NOMO-1 (cell line): Measurements from ENCODE around the gene CCNB2.
"Not testable (repeated sequence)": the region's sequence is repeated elsewhere in the genome, so short reads cannot be mapped to it uniquely, and the experiment has no call there.

ENCODE experiments used
- DNase-seq, 2 experiments: peaks; one replicate each; lab custom pipeline; 2025; ENCODE audit not compliant: unreplicated experiment in 2 of 2; lab: John Stamatoyannopoulos, UW

CCNB2 gene

DNA sequence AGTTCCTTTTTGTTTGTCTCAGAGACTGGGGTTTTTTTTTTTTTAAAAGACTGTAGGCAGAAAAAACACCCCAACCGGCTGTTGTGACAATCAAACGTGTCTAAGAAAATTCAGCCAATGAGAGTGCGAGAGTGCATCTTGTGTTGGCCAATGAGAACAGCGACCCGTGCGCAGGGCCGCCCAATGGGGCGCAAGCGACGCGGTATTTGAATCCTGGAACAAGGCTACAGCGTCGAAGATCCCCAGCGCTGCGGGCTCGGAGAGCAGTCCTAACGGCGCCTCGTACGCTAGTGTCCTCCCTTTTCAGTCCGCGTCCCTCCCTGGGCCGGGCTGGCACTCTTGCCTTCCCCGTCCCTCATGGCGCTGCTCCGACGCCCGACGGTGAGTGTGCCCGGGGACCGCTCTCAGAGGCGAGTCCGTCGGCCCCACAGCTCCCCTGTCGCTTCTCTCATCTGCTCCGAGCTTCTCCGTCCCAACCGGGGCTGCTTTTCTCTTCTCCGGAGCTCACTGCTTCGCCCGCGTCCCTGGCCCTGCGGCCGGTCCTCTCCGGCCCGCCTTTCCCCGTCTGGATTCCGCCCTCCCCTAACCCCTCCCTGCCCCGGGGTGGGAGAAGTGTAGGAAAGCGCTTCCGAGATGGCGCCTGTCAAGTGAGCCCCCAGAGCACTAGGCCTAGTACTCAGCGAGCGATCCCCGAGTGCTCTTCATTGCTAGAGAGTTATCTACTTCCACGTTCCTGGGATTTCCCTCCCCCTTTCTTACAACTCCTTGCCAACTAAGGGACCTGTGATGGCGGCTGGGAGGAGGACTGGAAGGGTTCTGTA lies at the start of gene CCNB2:
CCNB2 (plus strand) TSS at position 235 of the 821 bp plus-strand sequence; CDS start at position 358, 123 bp downstream.
- DNase-seq, result peak; percentile 97 to 98

DNA sequence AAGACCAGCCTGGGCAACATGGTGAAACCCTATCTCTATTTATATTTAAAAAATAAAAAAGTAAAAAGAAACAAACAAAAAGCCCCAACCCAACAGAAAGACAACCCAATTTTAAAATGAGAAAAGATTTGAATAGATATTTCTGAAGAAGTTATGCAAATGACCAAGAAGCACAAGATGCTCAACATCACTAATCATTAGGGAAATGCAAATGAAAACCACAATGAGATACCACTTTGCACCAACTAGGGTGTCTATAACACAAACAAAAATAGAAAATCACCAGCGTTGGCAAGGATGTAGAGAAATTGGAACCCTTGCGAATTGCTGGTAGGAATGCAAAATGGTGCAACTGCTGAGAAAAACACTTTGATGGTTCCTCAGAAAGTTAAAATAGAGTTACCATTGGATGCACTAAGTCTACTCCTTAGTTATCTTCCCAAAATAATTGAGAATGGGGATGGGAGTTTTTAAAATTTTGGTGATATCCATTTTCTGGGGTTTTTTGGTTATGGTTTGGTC lies 45.8 kb upstream of the CCNB2 start:
- no peak for DNase-seq

DNA sequence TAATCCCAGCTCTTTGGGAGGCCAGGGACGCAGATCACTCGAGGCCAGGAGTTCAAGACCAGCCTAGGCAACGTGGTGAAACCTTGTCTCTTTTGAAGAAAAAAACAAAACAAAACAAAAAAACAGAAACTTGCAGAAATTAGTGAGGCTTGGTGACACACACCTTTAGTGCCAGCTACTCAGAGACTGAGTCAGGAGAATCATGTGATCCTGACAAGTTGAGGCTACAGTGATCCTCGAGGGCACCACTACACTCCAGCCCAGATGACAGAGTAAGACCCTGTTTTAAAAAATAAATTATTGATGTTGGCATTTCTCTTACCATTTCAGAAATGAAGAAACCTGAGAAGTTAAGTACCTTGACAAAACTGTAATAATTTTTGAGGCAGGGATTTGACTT lies 44.6 kb upstream of the CCNB2 start:
- DNase-seq, result no peak

DNA sequence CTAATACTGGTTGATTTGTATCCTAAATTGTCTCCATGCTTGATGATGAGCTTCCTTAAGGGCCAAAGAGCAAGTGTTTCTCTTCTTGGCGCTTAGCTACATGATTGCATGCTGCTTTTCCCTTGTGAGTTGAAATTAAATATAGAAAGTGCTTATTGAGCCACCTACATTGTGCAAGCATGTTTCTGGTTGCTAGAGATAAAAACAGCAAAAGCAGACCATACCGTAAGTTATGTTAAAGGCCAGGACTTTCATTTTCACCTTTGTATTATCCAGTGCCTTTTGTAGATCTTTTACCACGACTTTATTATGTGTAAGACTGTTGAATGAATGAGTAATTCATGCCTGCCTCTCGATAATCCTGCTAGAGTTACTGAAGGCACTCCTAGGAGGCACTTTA lies 41.9 kb upstream of the CCNB2 start:
- peak; percentile 59 to 81 for DNase-seq

DNA sequence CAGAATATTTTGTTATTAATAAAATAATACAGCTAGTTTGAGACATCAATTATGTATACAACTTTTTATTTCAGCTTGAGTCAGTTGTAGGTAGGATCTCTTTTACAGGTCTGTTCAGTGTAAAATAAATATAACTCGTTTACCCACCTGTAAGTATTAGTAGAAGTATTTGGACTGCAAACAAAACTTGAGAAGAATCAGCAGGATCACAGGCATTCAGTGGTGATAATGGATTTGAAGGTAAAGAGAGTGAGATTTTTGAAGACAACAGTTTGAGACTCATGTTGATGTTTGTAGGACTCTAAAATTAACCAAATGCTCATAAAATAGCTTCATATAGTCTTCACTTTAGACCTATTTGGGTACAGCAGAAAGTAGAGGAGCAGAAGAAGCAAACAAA lies 35.5 kb upstream of the CCNB2 start:
- no peak for DNase-seq

DNA sequence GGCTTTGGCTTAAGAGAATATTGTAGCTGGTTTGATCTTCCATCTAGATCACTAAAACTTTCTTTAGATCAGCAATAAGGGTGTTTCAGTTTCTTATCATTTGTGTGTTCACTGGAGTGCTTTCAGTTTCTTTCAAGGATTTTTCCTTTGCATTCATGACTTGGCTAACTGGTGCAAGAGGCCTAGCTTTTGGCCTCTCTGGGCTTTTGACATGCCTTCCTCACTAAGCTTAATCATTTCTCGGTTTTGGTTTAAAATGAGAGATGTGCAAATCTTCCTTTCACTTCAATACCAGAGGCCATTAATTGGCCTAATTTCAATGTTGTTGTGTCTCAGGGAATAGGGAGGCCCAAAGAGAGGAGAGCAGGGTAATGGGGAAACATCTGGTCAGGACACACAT lies 30.3 kb upstream of the CCNB2 start:
- no peak for DNase-seq

DNA sequence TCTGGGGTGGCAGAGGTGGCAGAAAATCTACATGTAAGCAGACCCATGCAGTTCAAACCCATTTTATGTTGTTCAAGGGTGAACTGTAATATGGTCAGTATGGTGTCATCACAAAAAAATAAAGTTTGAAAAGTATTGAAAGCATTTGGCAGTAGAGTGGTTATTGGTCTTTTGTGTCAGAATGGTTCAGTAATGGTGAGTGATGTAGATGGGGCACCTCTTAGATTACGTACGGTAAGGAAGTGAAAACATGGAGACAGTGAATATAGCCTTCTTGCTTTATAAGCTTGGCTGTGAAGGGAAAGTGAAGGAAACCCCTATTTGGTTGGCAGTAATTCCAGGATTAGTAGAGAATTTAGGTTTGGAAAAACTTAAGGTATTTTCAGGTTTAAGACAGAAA lies 17.2 kb upstream of the CCNB2 start:
- no peak for DNase-seq

DNA sequence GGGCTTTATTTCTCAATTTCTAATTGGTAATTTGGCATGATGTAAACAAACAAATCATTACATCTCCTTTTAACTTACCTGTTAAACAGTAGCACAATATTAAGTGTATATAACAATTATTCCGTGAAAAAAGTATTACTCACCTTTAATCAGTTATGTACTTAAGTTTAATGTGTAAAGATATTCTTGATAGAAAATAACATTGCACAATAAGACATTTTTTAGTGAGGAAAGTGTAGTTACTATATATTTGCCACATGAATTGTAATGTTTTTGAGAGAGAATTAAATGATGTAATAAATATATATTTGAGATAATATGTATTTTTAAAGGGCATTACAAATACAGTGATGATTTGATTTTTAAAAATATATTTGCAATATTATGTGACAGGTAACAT lies 10.9 kb upstream of the CCNB2 start:
- no peak for DNase-seq

DNA sequence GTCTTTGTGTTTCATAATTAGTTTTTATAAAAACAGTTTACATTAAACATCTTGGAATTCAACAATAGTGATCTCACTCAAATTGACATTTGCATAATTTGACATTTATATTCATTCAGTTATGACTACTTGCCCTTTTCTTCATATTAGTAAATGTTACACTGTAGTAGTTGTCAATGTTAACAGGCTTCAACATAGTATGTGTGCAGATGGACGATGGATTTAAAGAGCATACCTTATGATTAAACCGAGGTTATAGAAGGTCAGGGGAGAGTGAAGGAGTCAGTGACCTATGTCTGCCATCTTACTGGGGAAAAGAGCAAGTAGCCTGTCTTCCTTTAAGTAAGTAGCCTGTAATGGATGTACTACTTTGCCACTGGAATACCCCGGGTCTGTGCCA lies 8.5 kb upstream of the CCNB2 start:
- no peak for DNase-seq

DNA sequence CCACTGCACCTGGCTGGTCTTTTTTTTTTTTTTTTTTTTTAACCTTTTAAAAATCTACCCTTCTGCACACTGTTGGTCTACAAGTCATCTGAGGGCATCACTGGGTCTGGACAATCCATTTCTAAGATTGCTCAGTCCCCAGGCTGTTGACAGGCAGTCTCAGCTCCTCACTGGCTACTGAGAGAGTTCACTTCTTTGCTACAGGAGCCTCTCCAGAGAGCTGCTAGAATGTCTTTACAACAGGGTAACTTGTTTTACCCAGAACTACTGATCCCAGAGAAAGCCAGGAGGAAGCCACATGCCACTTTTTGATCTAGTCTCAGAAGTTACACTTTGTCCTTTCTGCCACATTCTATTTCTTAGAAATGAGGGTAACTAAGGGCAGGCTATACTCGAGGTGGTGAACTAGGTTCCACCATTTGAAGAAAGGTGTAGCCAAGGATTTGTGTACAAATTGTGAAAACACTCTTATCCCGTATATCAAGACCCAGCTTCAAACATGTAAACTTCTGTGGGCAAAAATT lies 5.7 kb upstream of the CCNB2 start:
- DNase-seq, result no peak

DNA sequence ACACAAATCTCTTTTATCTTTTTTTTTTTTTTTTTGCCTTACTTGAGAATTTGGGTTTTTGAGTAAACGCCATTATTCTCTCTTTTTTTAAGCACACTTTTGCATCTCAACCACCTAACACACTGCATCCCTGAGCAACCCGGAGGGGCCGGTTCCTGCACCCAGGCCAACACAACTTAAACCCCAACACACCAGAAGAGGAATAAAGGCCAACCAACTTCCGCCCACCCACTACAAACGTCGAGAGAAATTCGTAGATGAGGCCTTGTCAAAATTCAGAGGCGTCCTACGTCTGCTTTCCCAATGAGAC lies 389 bp upstream of the CCNB2 start:
- DNase-seq, result no peak

DNA sequence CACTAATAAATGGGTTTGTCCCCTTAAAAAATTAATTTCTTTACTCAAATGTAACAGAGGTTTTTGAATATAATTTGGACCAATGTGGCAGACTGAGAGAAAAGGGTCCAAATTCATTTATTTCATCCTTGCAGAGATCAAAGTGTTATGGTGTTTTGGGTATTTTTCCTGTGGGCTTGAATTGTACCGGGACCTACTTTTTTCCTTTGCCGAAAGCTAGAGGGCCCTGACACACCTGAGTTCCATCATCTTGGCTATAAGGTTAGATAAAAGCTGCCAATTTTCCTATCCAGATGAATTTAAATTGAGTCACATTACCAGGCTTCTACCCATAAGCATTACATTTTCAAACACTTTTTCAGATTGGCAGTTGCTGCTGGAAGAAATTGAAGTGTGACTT lies 908 bp downstream of the CCNB2 start:
- DNase-seq, result no peak

DNA sequence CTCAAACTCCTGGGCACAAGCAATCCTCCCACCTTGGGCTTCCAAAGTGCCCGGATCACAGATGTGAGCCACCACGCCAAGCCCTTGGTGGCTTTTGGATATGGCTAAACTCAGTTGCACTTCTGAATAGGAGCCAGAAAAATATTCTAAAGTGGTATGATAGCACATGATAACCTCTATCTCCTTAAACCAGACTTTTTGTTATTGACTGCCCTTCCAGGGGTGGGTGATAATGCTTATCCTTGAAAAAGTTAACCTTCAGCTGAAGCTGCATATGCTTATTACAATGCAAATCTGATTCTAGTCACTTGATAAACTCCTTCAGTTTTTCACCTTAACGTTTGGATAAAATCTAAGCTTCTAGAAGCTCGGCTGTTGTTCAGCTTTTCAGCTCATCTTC lies 6.3 kb downstream of the CCNB2 start:
- DNase-seq, result no peak

DNA sequence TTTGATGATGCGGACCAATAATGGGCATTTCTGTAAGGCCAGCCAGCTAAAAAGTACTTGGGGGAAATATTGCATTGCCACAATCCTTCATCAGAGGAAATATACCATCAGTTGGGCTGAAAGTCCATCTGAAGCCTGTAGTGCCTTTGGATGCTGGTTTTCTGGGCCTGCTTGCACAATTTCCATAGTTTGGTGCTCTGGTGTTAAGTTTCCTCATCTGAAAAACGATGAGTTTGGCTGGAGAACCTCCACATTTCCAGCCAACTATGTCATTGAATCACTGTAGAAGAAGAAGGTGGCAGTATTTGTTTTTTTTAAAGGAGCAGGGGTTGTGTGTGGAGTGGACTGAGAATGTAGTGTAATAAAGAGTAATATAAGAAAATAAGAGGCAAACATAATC lies 10.1 kb downstream of the CCNB2 start:
- no peak for DNase-seq

DNA sequence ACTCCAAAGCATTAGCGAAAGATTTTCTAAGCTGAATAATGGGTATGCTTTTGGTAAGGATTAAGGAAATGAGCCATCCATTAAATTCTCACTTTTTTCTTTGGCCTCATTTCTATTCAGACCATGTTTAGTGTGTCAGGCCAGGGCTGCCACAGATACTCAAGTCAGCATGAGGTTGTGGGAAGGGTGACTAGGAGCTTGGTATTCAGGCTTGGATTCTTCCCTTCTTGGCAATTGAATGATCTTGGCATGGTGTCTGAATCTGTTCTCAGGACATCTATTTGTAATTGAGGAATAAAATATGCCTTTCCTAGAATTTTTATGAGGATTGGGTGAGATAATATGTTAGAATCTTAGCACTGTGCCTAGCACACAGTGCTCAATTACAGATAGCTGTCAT lies 11.2 kb downstream of the CCNB2 start:
- DNase-seq, result no peak

DNA sequence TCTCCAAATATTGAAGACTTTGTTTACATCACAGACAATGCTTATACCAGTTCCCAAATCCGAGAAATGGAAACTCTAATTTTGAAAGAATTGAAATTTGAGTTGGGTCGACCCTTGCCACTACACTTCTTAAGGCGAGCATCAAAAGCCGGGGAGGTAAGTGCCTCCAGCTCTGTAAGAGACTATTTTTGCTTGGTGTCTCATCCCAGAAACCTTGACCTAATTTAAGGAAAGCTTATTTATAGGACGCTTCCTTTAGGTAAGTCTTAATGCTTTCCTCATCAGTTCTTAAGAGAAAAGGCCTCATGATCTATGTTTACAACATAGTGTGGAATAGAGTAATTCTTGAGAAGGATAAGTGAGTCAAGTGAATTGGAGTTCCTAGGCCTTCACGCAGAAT lies 11.8 kb downstream of the CCNB2 start:
- no peak for DNase-seq

DNA sequence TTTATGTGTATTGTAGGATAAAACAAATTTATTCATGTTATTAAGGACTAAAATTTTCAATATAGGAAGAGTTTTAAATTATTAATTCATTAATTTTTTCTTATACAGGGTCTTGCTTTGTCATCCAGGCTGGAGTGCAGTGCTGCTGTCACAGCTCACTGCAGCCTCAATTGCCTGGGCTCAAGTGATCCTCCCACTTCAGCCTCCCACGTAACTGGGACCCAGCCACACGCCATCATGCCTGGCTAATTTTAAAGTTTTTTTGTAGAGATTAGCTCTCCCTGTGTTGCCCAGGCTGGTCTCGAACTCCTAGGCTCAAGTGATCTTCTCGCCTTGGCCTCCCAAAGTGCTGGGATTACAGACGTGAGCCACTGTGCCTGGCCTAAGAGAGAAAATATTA lies 14.7 kb downstream of the CCNB2 start:
- DNase-seq, result no peak

DNA sequence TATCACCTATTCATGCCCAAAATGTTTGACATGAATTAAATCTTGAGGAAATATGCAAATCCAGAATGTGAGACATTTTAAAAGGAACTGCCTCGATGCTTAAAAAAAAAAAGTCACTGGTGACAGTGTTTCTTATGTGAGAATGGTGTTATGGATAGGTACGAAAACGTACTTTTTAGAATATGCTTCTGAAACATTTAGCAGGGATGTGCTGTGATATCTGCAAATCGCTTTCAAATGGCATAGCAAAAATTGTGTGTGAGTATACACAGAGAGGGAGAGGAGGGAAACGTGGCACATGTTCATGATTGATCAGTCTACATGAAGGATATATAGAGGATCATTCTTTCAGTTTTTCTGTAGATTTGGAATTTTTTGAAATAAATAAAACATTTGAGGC lies 16.0 kb downstream of the CCNB2 start:
- no peak for DNase-seq

DNA sequence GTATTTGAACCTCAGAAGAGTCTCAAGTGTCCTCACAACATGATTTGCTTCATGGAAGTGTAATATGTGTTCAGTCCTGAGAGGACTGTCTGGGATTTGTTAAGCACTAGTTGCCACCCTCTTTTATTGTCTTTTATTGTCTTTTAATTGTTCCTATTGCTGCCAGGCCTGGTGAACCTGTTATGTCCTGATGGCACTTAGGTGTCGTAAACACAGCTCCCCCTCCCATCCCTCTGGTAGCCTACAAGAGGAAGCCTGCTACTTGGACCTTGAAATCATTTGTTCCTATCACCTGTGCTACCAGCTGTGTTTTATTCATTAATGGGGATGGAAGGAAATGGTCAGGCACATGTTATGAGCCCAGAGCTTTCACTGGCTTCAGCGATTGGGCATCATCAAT lies 19.3 kb downstream of the CCNB2 start:
- no peak for DNase-seq

DNA sequence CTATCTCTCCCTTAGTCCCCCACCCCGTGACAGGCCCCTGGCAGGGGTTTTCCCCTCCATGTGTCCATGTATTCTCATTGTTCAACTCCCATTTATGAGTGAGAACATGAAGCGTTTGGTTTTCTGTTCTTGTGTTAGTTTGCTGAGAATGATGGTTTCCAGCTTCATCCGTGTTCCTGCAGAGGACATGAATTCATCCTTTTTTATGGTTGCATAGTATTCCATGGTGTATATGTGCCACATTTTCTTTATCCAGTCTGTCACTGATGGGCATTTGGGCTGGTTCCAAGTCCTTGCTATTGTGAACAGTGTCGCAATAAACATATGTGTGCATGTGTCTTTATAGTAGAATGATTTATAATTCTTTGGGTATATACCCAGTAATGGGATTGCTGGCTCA lies 20.7 kb downstream of the CCNB2 start:
- not testable (repeated sequence) for DNase-seq

DNA sequence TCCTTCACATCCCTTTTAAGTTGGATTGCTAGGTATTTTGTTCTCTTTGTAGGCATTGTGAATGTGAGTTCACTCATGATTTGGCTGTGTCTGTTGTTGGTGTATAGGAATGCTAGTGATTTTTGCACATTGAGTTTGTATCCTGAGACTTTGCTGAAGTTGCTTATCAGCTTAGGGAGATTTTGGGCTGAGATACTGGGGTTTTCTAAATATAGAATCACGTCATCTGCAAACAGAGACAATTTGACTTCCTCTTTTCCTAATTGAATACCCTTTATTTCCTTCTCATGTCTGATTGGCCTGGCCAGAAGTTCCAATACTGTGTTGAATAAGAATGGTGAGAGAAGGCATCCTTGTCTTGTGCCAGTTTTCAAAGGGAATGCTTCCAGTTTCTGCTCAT lies 22.3 kb downstream of the CCNB2 start:
- not testable (repeated sequence) for DNase-seq

DNA sequence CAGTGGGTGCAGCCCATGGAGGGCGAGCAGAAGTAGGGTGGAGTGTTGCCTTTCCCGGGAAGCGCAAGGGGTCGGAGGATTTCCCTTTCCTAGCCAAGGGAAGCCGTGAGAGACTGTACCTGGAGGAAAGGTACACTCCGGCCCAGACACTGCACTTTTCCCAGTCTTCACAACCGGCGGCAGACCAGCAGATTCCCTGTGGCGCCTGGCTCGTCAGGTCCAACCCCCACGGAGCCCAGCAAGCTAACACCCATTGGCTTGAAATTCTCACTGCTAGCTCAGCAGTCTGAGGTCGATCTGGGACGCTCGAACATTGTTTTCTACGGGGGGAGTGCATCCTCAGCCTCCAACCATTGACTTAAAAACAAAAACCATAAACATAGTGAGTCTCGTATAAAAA lies 26.5 kb downstream of the CCNB2 start:
- no peak for DNase-seq
